ENCODE results near the gene MRPS25.
"Not testable (repeated sequence)": the region's sequence is repeated elsewhere in the genome, so short reads cannot be mapped to it uniquely, and the experiment has no call there.

Gene MRPS25

DNA sequence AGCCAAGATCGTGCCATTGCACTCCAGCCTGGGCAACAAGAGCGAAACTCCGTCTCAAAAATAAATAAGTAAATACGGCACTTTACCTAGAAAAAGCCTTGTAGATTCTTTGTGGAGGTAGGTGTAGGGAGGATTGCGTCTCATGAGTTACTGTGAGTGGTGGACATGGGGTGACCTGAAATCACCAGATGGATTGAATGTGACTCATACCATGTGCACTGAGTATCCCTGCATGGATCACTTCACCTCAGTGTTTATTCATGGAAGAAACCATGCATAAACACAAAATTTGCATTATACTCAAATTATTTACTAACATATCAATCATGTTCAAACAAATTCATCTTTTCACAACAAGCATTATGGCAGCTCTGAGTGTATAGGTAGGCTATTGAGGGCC is 55.9 kb downstream of the MRPS25 start:
- H3K4me3 ChIP-seq (ENCODE audit: low read length), result no peak overlapping the region
- no peak for TF ChIP-seq ZNF274 (IDR thresholded peaks at IDR 0.05; ENCODE audit: low read depth, low read length)

DNA sequence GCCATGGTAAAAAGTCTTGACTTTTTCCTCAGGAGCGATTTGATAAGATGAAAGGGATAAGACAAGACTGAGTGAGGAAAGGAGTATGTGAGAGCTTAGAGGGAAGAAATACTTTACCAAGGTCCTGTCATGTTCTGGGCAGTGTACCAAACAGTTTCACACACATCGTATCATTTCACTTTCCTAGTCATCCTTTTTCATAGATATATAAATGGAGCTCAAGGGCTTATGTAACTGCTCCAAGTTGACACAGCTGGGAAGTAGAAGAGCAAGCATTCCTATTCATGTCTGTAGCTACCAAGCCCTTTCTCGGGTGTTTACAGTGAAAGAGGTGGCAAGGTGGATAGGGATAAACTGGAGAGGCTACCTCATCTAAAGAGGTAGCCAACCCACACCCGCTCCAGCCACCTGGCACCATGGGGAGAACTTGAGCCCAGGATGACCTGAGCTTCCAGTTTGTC is 57.4 kb downstream of the MRPS25 start:
- H3K4me3 ChIP-seq (ENCODE audit: low read length), result no peak overlapping the region
- no peak for TF ChIP-seq ZNF274 (IDR thresholded peaks at IDR 0.05; ENCODE audit: low read depth, low read length)

GRCh38 chr3:14999182-14999581 is 65.9 kb downstream of the MRPS25 start:
- H3K4me3 ChIP-seq (ENCODE audit: low read length), result not testable (repeated sequence)
